ENCODE results near the gene TRMT2A.

TRMT2A gene

GRCh38 chr22:20148414-20148813 lies 31.4 kb upstream of the TRMT2A start:
- no peaks in the 10 kb centered on the region for H3K4me1 ChIP-seq (ENCODE audit: control insufficient read depth, insufficient read depth, low read length)
- peaks cover 0 to 3% of the 10 kb centered on the region in 2 donors for H3K36me3 ChIP-seq (ENCODE audit: control insufficient read depth in 2 of 2, insufficient read depth in 2 of 2, low read length in 2 of 2)
- H3K9ac ChIP-seq (ENCODE audit: low read length in 2 of 2) = no peak overlapping the region
- no peaks in the 10 kb centered on the region for H3K9me3 ChIP-seq (ENCODE audit: control insufficient read depth in 2 of 2, low read length in 2 of 2)
- no peak overlapping the region for H3K27ac ChIP-seq (ENCODE audit: low read length)
- no peaks in the 10 kb centered on the region for H3K27me3 ChIP-seq (ENCODE audit: control insufficient read depth in 1 of 2, insufficient read depth in 2 of 2, low read length in 2 of 2)
- H3K4me3 ChIP-seq (ENCODE audit: low read length in 2 of 2) = no peak overlapping the region

GRCh38 chr22:20147237-20147988 lies 30.4 kb upstream of the TRMT2A start:
- Histone ChIP-seq H3K27ac (ENCODE audit: low read length) (no peak overlapping the region), H3K4me1 (ENCODE audit: control insufficient read depth, insufficient read depth, low read length) (no peaks in the 10 kb centered on the region), H3K9ac (ENCODE audit: low read length in 2 of 2) (no peak overlapping the region), H3K9me3 (ENCODE audit: control insufficient read depth in 2 of 2, low read length in 2 of 2) (no peaks in the 10 kb centered on the region), H3K36me3 (ENCODE audit: control insufficient read depth in 2 of 2, insufficient read depth in 2 of 2, low read length in 2 of 2) (peaks cover 0 to 3% of the 10 kb centered on the region in 2 donors), H3K27me3 (ENCODE audit: control insufficient read depth in 1 of 2, insufficient read depth in 2 of 2, low read length in 2 of 2) (no peaks in the 10 kb centered on the region), H3K4me3 (ENCODE audit: low read length in 2 of 2) (no peak overlapping the region)

GRCh38 chr22:20146777-20147176 lies 29.8 kb upstream of the TRMT2A start:
- no peaks in the 10 kb centered on the region for H3K4me1 ChIP-seq (ENCODE audit: control insufficient read depth, insufficient read depth, low read length)
- no peak overlapping the region for H3K27ac ChIP-seq (ENCODE audit: low read length)
- peaks cover 0 to 3% of the 10 kb centered on the region in 2 donors for H3K36me3 ChIP-seq (ENCODE audit: control insufficient read depth in 2 of 2, insufficient read depth in 2 of 2, low read length in 2 of 2)
- H3K27me3 ChIP-seq (ENCODE audit: control insufficient read depth in 1 of 2, insufficient read depth in 2 of 2, low read length in 2 of 2) = no peaks in the 10 kb centered on the region
- H3K9me3 ChIP-seq (ENCODE audit: control insufficient read depth in 2 of 2, low read length in 2 of 2) = no peaks in the 10 kb centered on the region
- no peak overlapping the region for H3K4me3 ChIP-seq (ENCODE audit: low read length in 2 of 2)
- H3K9ac ChIP-seq (ENCODE audit: low read length in 2 of 2) = no peak overlapping the region

- H3K27me3 ChIP-seq (ENCODE audit: control insufficient read depth in 1 of 2, insufficient read depth in 2 of 2, low read length in 2 of 2) = no peaks in the 10 kb centered on the region
- no peak overlapping the region for H3K27ac ChIP-seq (ENCODE audit: low read length)
- H3K4me3 ChIP-seq (ENCODE audit: low read length in 2 of 2) = no peak overlapping the region
- peaks cover 0 to 3% of the 10 kb centered on the region in 2 donors for H3K36me3 ChIP-seq (ENCODE audit: control insufficient read depth in 2 of 2, insufficient read depth in 2 of 2, low read length in 2 of 2)
- H3K4me1 ChIP-seq (ENCODE audit: control insufficient read depth, insufficient read depth, low read length) = no peaks in the 10 kb centered on the region
- H3K9ac ChIP-seq (ENCODE audit: low read length in 2 of 2) = no peak overlapping the region
- no peaks in the 10 kb centered on the region for H3K9me3 ChIP-seq (ENCODE audit: control insufficient read depth in 2 of 2, low read length in 2 of 2)
These were observed 28.8 kb upstream of the TRMT2A start for GRCh38 chr22:20145832-20146223.

- Histone ChIP-seq H3K9me3 (ENCODE audit: control insufficient read depth in 2 of 2, low read length in 2 of 2) (no peaks in the 10 kb centered on the region), H3K9ac (ENCODE audit: low read length in 2 of 2) (no peak overlapping the region), H3K36me3 (ENCODE audit: control insufficient read depth in 2 of 2, insufficient read depth in 2 of 2, low read length in 2 of 2) (peaks cover 0 to 3% of the 10 kb centered on the region in 2 donors), H3K27ac (ENCODE audit: low read length) (no peak overlapping the region), H3K4me3 (ENCODE audit: low read length in 2 of 2) (no peak overlapping the region), H3K27me3 (ENCODE audit: control insufficient read depth in 1 of 2, insufficient read depth in 2 of 2, low read length in 2 of 2) (no peaks in the 10 kb centered on the region), H3K4me1 (ENCODE audit: control insufficient read depth, insufficient read depth, low read length) (no peaks in the 10 kb centered on the region)
These were observed 28.3 kb upstream of the TRMT2A start for GRCh38 chr22:20145206-20145831.

- Histone ChIP-seq H3K4me1 (ENCODE audit: control insufficient read depth, insufficient read depth, low read length) (no peaks in the 10 kb centered on the region), H3K4me3 (ENCODE audit: low read length in 2 of 2) (no peak overlapping the region), H3K9me3 (ENCODE audit: control insufficient read depth in 2 of 2, low read length in 2 of 2) (no peaks in the 10 kb centered on the region), H3K9ac (ENCODE audit: low read length in 2 of 2) (no peak overlapping the region), H3K27me3 (ENCODE audit: control insufficient read depth in 1 of 2, insufficient read depth in 2 of 2, low read length in 2 of 2) (no peaks in the 10 kb centered on the region), H3K36me3 (ENCODE audit: control insufficient read depth in 2 of 2, insufficient read depth in 2 of 2, low read length in 2 of 2) (peaks cover 0 to 6% of the 10 kb centered on the region in 2 donors), H3K27ac (ENCODE audit: low read length) (no peak overlapping the region)
These were observed 27.0 kb upstream of the TRMT2A start for GRCh38 chr22:20143883-20144665.

- no peak overlapping the region for H3K4me3 ChIP-seq (ENCODE audit: low read length in 2 of 2)
- H3K27me3 ChIP-seq (ENCODE audit: control insufficient read depth in 1 of 2, insufficient read depth in 2 of 2, low read length in 2 of 2) = no peaks in the 10 kb centered on the region
- H3K27ac ChIP-seq (ENCODE audit: low read length) = no peak overlapping the region
- peaks cover 0 to 6% of the 10 kb centered on the region in 2 donors for H3K36me3 ChIP-seq (ENCODE audit: control insufficient read depth in 2 of 2, insufficient read depth in 2 of 2, low read length in 2 of 2)
- no peak overlapping the region for H3K9ac ChIP-seq (ENCODE audit: low read length in 2 of 2)
- peaks cover 6% of the 10 kb centered on the region for H3K4me1 ChIP-seq (ENCODE audit: control insufficient read depth, insufficient read depth, low read length)
- H3K9me3 ChIP-seq (ENCODE audit: control insufficient read depth in 2 of 2, low read length in 2 of 2) = no peaks in the 10 kb centered on the region
These were observed 25.9 kb upstream of the TRMT2A start for GRCh38 chr22:20142711-20143621.

GRCh38 chr22:20141186-20142077 lies 24.4 kb upstream of the TRMT2A start:
- no peak overlapping the region for H3K27ac ChIP-seq (ENCODE audit: low read length)
- no peaks in the 10 kb centered on the region for H3K27me3 ChIP-seq (ENCODE audit: control insufficient read depth in 1 of 2, insufficient read depth in 2 of 2, low read length in 2 of 2)
- H3K36me3 ChIP-seq (ENCODE audit: control insufficient read depth in 2 of 2, insufficient read depth in 2 of 2, low read length in 2 of 2) = peaks cover 0 to 6% of the 10 kb centered on the region in 2 donors
- no peak overlapping the region for H3K4me3 ChIP-seq (ENCODE audit: low read length in 2 of 2)
- no peak overlapping the region for H3K9ac ChIP-seq (ENCODE audit: low read length in 2 of 2)
- no peaks in the 10 kb centered on the region for H3K9me3 ChIP-seq (ENCODE audit: control insufficient read depth in 2 of 2, low read length in 2 of 2)
- H3K4me1 ChIP-seq (ENCODE audit: control insufficient read depth, insufficient read depth, low read length) = peaks cover 22% of the 10 kb centered on the region

- no peaks in the 10 kb centered on the region for H3K27me3 ChIP-seq (ENCODE audit: control insufficient read depth in 1 of 2, insufficient read depth in 2 of 2, low read length in 2 of 2)
- no peak overlapping the region for H3K27ac ChIP-seq (ENCODE audit: low read length)
- H3K9ac ChIP-seq (ENCODE audit: low read length in 2 of 2) = no peak overlapping the region
- no peaks in the 10 kb centered on the region for H3K9me3 ChIP-seq (ENCODE audit: control insufficient read depth in 2 of 2, low read length in 2 of 2)
- H3K4me1 ChIP-seq (ENCODE audit: control insufficient read depth, insufficient read depth, low read length) = peaks cover 31% of the 10 kb centered on the region
- H3K36me3 ChIP-seq (ENCODE audit: control insufficient read depth in 2 of 2, insufficient read depth in 2 of 2, low read length in 2 of 2) = peaks cover 0 to 6% of the 10 kb centered on the region in 2 donors
- no peak overlapping the region for H3K4me3 ChIP-seq (ENCODE audit: low read length in 2 of 2)
These were observed 23.5 kb upstream of the TRMT2A start for GRCh38 chr22:20140521-20140964.
